LHCN-M2 (cell line): ENCODE measurements around the gene AFF1. TPM values are rescaled to one million over a fixed set of nuclear protein-coding genes. Genes with fewer than 3 reads are reported as not detected.

ENCODE experiments used
- DNase-seq: peaks from one replicate; pipeline ENCODE4 v3.0.0-alpha.2; 2012; ENCODE audit warnings: low read depth
- total RNA-seq: library from RNA; depleted of rRNA; stranded (reverse); fragments of >200 nt; gene quantifications from 2 replicates; pipeline ENCODE4 v1.2.3, GENCODE V29; 2014

The AFF1 gene
- total RNA-seq, 1 experiment from 2014 or later, result 7.1 TPM

GRCh38 chr4:87033902-87034301, 99.1 kb downstream of the AFF1 start:
- DNase-seq, result no peak

GRCh38 chr4:87034527-87034926, 99.7 kb downstream of the AFF1 start:
- DNase-seq, result no peak

- no peak for DNase-seq
Observed at GRCh38 chr4:87035881-87036509, 101.2 kb downstream of the AFF1 start.

GRCh38 chr4:87036713-87037112, 101.9 kb downstream of the AFF1 start:
- no peak for DNase-seq

GRCh38 chr4:87037171-87037570, 102.4 kb downstream of the AFF1 start:
- DNase-seq, result peak; percentile 61

- DNase-seq, result peak; percentile 49
Observed at GRCh38 chr4:87037671-87038334, 103.0 kb downstream of the AFF1 start.

GRCh38 chr4:87038837-87039615, 104.2 kb downstream of the AFF1 start:
- peak; percentile 99 for DNase-seq

GRCh38 chr4:87041141-87041540, 106.3 kb downstream of the AFF1 start:
- DNase-seq, result no peak

GRCh38 chr4:87042221-87042620, 107.4 kb downstream of the AFF1 start:
- DNase-seq, result no peak

GRCh38 chr4:87042986-87043820, 108.4 kb downstream of the AFF1 start:
- DNase-seq, result no peak

- DNase-seq, result no peak
Observed at GRCh38 chr4:87044511-87045233, 109.9 kb downstream of the AFF1 start.

- no peak for DNase-seq
Observed at GRCh38 chr4:87045234-87045558, 110.4 kb downstream of the AFF1 start.

- DNase-seq, result no peak
Observed at GRCh38 chr4:87045659-87046058, 110.8 kb downstream of the AFF1 start.

GRCh38 chr4:87046121-87046551, 111.3 kb downstream of the AFF1 start:
- no peak for DNase-seq

GRCh38 chr4:87047281-87047798, 112.5 kb downstream of the AFF1 start:
- DNase-seq, result no peak

GRCh38 chr4:87049508-87049907, 114.7 kb downstream of the AFF1 start:
- DNase-seq, result no peak

GRCh38 chr4:87050596-87050995, 115.8 kb downstream of the AFF1 start:
- no peak for DNase-seq

- no peak for DNase-seq
Observed at GRCh38 chr4:87051121-87051713, 116.4 kb downstream of the AFF1 start.

- no peak for DNase-seq
Observed at GRCh38 chr4:87052615-87053014, 117.8 kb downstream of the AFF1 start.

- DNase-seq, result no peak
Observed at GRCh38 chr4:87053176-87053658, 118.4 kb downstream of the AFF1 start.
